Measurements from ENCODE around the gene SPATA31A3. TPM values are rescaled to one million over a fixed set of nuclear protein-coding genes. Genes with fewer than 3 reads are reported as not detected.
"Not testable (repeated sequence)": the region's sequence is repeated elsewhere in the genome, so short reads cannot be mapped to it uniquely, and the experiment has no call there.

The SPATA31A3 gene
- total RNA-seq = not detected

GRCh38 chr9:66992450-66992849, at the start of gene SPATA31A3:
TSS of gene SPATA31A3 (minus strand) at chr9:66992550. CDS start at chr9:66992521, 29 bp downstream.
- CTCF ChIA-PET, POLR2A ChIA-PET: not testable (repeated sequence)

- CTCF ChIA-PET, POLR2A ChIA-PET: not testable (repeated sequence)
Observed at GRCh38 chr9:66952576-66952975, 39.8 kb downstream of the SPATA31A3 start.

GRCh38 chr9:66942400-66943155, 49.8 kb downstream of the SPATA31A3 start:
- CTCF ChIA-PET, POLR2A ChIA-PET: not testable (repeated sequence)

GRCh38 chr9:66939878-66940830, 52.2 kb downstream of the SPATA31A3 start:
- CTCF ChIA-PET = not testable (repeated sequence)

GRCh38 chr9:66938322-66938721, 54.0 kb downstream of the SPATA31A3 start:
- POLR2A ChIA-PET, CTCF ChIA-PET: not testable (repeated sequence)

More at GRCh38 chr9:66939878-66940830, 52.2 kb downstream of the SPATA31A3 start:
- POLR2A ChIA-PET = not testable (repeated sequence)

- POLR2A ChIA-PET, CTCF ChIA-PET: not testable (repeated sequence)
Observed at GRCh38 chr9:66937662-66938061, 54.7 kb downstream of the SPATA31A3 start.

Other genes with a start within 250 kb of the SPATA31A3 start
- gene ZNF658, start 91.8 kb downstream of the SPATA31A3 start, total RNA-seq = 1 to 10 TPM; 2.1 to 2.9 TPM